ENCODE data around the gene FOXP1. TPM values are rescaled to one million over a fixed set of nuclear protein-coding genes. Genes with fewer than 3 reads are reported as not detected.

FOXP1 gene
- total and polyA plus RNA-seq, 4 donors, result 4.9 to 35.4 (median 32.0) TPM

GRCh38 chr3:71425491-71426071 is 157.9 kb downstream of the FOXP1 start:
- H3K36me3 ChIP-seq (ENCODE audit: control insufficient read depth in 4 of 4, insufficient read depth in 3 of 4, low read depth in 1 of 4, low read length in 3 of 4), result no peaks in the 10 kb centered on the region
- H3K9me3 ChIP-seq (ENCODE audit: control insufficient read depth in 4 of 4, low read length in 3 of 4), result no peaks in the 10 kb centered on the region
- TF ChIP-seq ZBTB33 (IDR thresholded peaks at IDR 0.05) (no peak), GABPA (IDR thresholded peaks at IDR 0.05 in 1 of 2, conservative IDR thresholded peaks at IDR 0.05 in 1 of 2) (no peak), RXRA (IDR thresholded peaks at IDR 0.05) (no peak), RAD21 (IDR thresholded peaks at IDR 0.05) (no peak), ATF3 (IDR thresholded peaks at IDR 0.05) (no peak), MAX (IDR thresholded peaks at IDR 0.05) (no peak), CTCF (IDR thresholded peaks at IDR 0.05; ENCODE audit: low read depth, low read length, missing input control) (no peak), FOXA2 (IDR thresholded peaks at IDR 0.05) (no peak), HNF4G (IDR thresholded peaks at IDR 0.05) (no peak), TAF1 (conservative IDR thresholded peaks at IDR 0.05) (no peak)
- peaks cover 5 to 11% (median 6%) of the 10 kb centered on the region in 4 donors for H3K4me1 ChIP-seq (ENCODE audit: control insufficient read depth in 4 of 4, insufficient read depth in 4 of 4, low read length in 3 of 4)
- no peak overlapping the region for H3K9ac ChIP-seq (ENCODE audit: low read depth in 1 of 2, low read length in 2 of 2)
- H3K27me3 ChIP-seq (ENCODE audit: control insufficient read depth in 4 of 4, insufficient read depth in 4 of 4, low read length in 3 of 4), result no peaks in the 10 kb centered on the region
- no peak overlapping the region for H3K27ac ChIP-seq (ENCODE audit: low read depth in 1 of 2, low read length in 2 of 2)
- WGBS, result 67% methylated on average over 2 of the region's 2 CpGs
- no peak for DNase-seq (ENCODE audit: low spot score)
- H3K4me3 ChIP-seq (ENCODE audit: low read depth in 1 of 3, low read length in 3 of 3), result no peak overlapping the region

GRCh38 chr3:71423151-71423906 is 160.2 kb downstream of the FOXP1 start:
- 82% methylated on average over 12 of the region's 12 CpGs for WGBS
- Histone ChIP-seq H3K4me3 (ENCODE audit: low read depth in 1 of 3, low read length in 3 of 3) (no peak overlapping the region), H3K9me3 (ENCODE audit: control insufficient read depth in 4 of 4, low read length in 3 of 4) (no peaks in the 10 kb centered on the region), H3K9ac (ENCODE audit: low read depth in 1 of 2, low read length in 2 of 2) (no peak overlapping the region), H3K36me3 (ENCODE audit: control insufficient read depth in 4 of 4, insufficient read depth in 3 of 4, low read depth in 1 of 4, low read length in 3 of 4) (no peaks in the 10 kb centered on the region), H3K4me1 (ENCODE audit: control insufficient read depth in 4 of 4, insufficient read depth in 4 of 4, low read length in 3 of 4) (peaks cover 2 to 3% (median 3%) of the 10 kb centered on the region in 4 donors), H3K27ac (ENCODE audit: low read depth in 1 of 2, low read length in 2 of 2) (no peak overlapping the region), H3K27me3 (ENCODE audit: control insufficient read depth in 4 of 4, insufficient read depth in 4 of 4, low read length in 3 of 4) (no peaks in the 10 kb centered on the region)
- DNase-seq (ENCODE audit: low spot score), result no peak
- TF ChIP-seq FOXA1 (IDR thresholded peaks at IDR 0.05), result no peak
- TF ChIP-seq RAD21 (IDR thresholded peaks at IDR 0.05), result no peak
- no peak for TF ChIP-seq HNF4A (conservative IDR thresholded peaks at IDR 0.05)
- TF ChIP-seq RXRA (IDR thresholded peaks at IDR 0.05), result no peak
- no peak for TF ChIP-seq REST (IDR thresholded peaks at IDR 0.05)
- no peak for TF ChIP-seq JUND (IDR thresholded peaks at IDR 0.05)
- TF ChIP-seq NR2F2 (IDR thresholded peaks at IDR 0.05), result no peak
- no peak for TF ChIP-seq CTCF (IDR thresholded peaks at IDR 0.05; ENCODE audit: low read depth, low read length, missing input control)
- no peak for TF ChIP-seq EGR1 (IDR thresholded peaks at IDR 0.05; ENCODE audit: low read depth in 2 of 2)
- no peak for TF ChIP-seq ZBTB33 (IDR thresholded peaks at IDR 0.05)
- TF ChIP-seq ATF3 (IDR thresholded peaks at IDR 0.05), result no peak
- no peak for TF ChIP-seq SP1 (IDR thresholded peaks at IDR 0.05)
- TF ChIP-seq HNF4G (IDR thresholded peaks at IDR 0.05), result no peak
- TF ChIP-seq TAF1 (conservative IDR thresholded peaks at IDR 0.05), result no peak
- TF ChIP-seq FOXA2 (IDR thresholded peaks at IDR 0.05), result no peak
